GM20431 (cell line): ENCODE results near the gene IL1R1.

Source experiments
- in situ Hi-C: fragments of 300-500 bp; cut with MseI, MboI; formaldehyde crosslinking; loops from one replicate; pipeline ENCODE4 v1.15.0; 2020; ENCODE audit warnings: low sequenced_read_pairs; ENCODE audit not compliant: unreplicated experiment

Gene IL1R1

GRCh38 chr2:102193074-102193473, 50.5 kb downstream of the IL1R1 start:
- in situ Hi-C loops = no loop called here

- in situ Hi-C loops = no loop called here
Observed at GRCh38 chr2:102194609-102195268, 52.2 kb downstream of the IL1R1 start.

GRCh38 chr2:102197389-102198137, 55.0 kb downstream of the IL1R1 start:
- in situ Hi-C loops = no loop called here

- in situ Hi-C loops = no loop called here
Observed at GRCh38 chr2:102200539-102200938, 58.0 kb downstream of the IL1R1 start.

- in situ Hi-C loops = no loop called here
Observed at GRCh38 chr2:102204638-102205037, 62.1 kb downstream of the IL1R1 start.

GRCh38 chr2:102206666-102207341, 64.3 kb downstream of the IL1R1 start:
- in situ Hi-C loops = no loop called here

GRCh38 chr2:102208774-102209173, 66.2 kb downstream of the IL1R1 start:
- in situ Hi-C loops = no loop called here

GRCh38 chr2:102209474-102209873, 66.9 kb downstream of the IL1R1 start:
- in situ Hi-C loops = no loop called here

- in situ Hi-C loops = no loop called here
Observed at GRCh38 chr2:102217032-102217431, 74.5 kb downstream of the IL1R1 start.

GRCh38 chr2:102224824-102225739, 82.5 kb downstream of the IL1R1 start:
- in situ Hi-C loops = no loop called here

GRCh38 chr2:102226171-102226570, 83.6 kb downstream of the IL1R1 start:
- in situ Hi-C loops = no loop called here

- in situ Hi-C loops = no loop called here
Observed at GRCh38 chr2:102226612-102227391, 84.3 kb downstream of the IL1R1 start.

- in situ Hi-C loops = no loop called here
Observed at GRCh38 chr2:102229141-102229769, 86.7 kb downstream of the IL1R1 start.
